B cell (primary cell): ENCODE results near the gene TP53BP1. TPM values are rescaled to one million over a fixed set of nuclear protein-coding genes. Genes with fewer than 3 reads are reported as not detected.

ENCODE experiments used
- ATAC-seq: fragments of 200-7000 bp; cut with Tn5 transposase; one replicate; pipeline ENCODE4 v1.10.0; 2021; ENCODE audit warnings: low read depth, mild to moderate bottlenecking, moderate number of reproducible peaks, moderate library complexity
- CTCF ChIA-PET: fragments of 350-600 bp; sonication (Branson Sonifier 250); formaldehyde crosslinking; loops from one replicate; lab custom pipeline; 2021; ENCODE audit warnings: antibody characterized with exemption, inconsistent platforms; lab: Charles Lee
- POLR2A ChIA-PET: fragments of 350-600 bp; sonication (Branson Sonifier 250); formaldehyde crosslinking; loops from one replicate; lab custom pipeline; 2021; ENCODE audit warnings: antibody characterized with exemption; lab: Charles Lee
- DNase-seq: peaks from one replicate; pipeline ENCODE4 v3.0.0; 2013
- H2AFZ ChIP-seq: 2 replicates; pipeline ENCODE4 v1.6.1; 2012; ENCODE audit warnings: mild to moderate bottlenecking, low read depth, low read length; ENCODE audit not compliant: insufficient read depth, poor library complexity, severe bottlenecking
- H3K27ac ChIP-seq, 2 donors: 1 replicate in 1 of 2; 2 replicates in 1 of 2; pipeline ENCODE4 v1.5.1; 2012 to 2013; ENCODE audit warnings: low read length in 2 of 2, mild to moderate bottlenecking in 2 of 2, moderate library complexity in 1 of 2
- H3K27me3 ChIP-seq, 4 experiments: fragments of 200-600 bp in 1 of 4; sonication (generic) in 1 of 4; replicated peaks in 1 of 4; 1 replicate in 2 of 4; 2 replicates in 2 of 4; pipeline versions ENCODE4 v1.6.1 to v1.7.0; 2013 to 2016; ENCODE audit warnings: low read length in 3 of 4, mild to moderate bottlenecking in 2 of 4, mixed read lengths in 1 of 4, moderate library complexity in 1 of 4; ENCODE audit not compliant: insufficient read depth in 4 of 4, control insufficient read depth in 3 of 4; ENCODE audit errors: control extremely low read depth in 1 of 4
- H3K36me3 ChIP-seq, 2 experiments: replicated peaks in 1 of 2; 1 replicate in 1 of 2; 2 replicates in 1 of 2; pipeline versions ENCODE4 v1.6.1 to v1.7.1; 2013; ENCODE audit warnings: low read length in 1 of 2; ENCODE audit not compliant: insufficient read depth in 2 of 2, control insufficient read depth in 1 of 2; ENCODE audit errors: control extremely low read depth in 1 of 2, extremely low read depth in 1 of 2
- H3K4me1 ChIP-seq, 2 donors: fragments of 200-600 bp in 1 of 2; sonication (generic) in 1 of 2; 1 replicate in 1 of 2; 2 replicates in 1 of 2; pipeline versions ENCODE4 v1.5.1 to v1.6.1; 2013 to 2017; ENCODE audit warnings: low read length in 2 of 2; ENCODE audit not compliant: control insufficient read depth in 2 of 2, insufficient read depth in 2 of 2
- H3K4me2 ChIP-seq: replicated peaks from 2 replicates; pipeline ENCODE3; 2012; ENCODE audit warnings: mild to moderate bottlenecking, low read depth, low read length; ENCODE audit not compliant: poor library complexity, severe bottlenecking
- H3K4me3 ChIP-seq, 5 experiments: fragments of 200-600 bp in 1 of 5; sonication (generic) in 1 of 5; 1 replicate in 3 of 5; 2 replicates in 2 of 5; pipeline versions ENCODE4 v1.5.1 to v1.7.0; 2011 to 2016; ENCODE audit warnings: low read length in 4 of 5, mild to moderate bottlenecking in 4 of 5, low read depth in 2 of 5, control low read depth in 1 of 5, moderate library complexity in 1 of 5; ENCODE audit not compliant: insufficient read depth in 1 of 5; ENCODE audit errors: control extremely low read depth in 1 of 5, extremely low read depth in 1 of 5
- H3K79me2 ChIP-seq: fragments of 200-600 bp; sonication (generic); one replicate; pipeline ENCODE4 v1.6.0; 2016; ENCODE audit warnings: low read length; ENCODE audit not compliant: control insufficient read depth, insufficient read depth
- H3K9ac ChIP-seq: fragments of 200-600 bp; sonication (generic); 2 replicates; pipeline ENCODE4 v1.6.1; 2017; ENCODE audit warnings: mild to moderate bottlenecking, low read length, moderate library complexity
- H3K9me3 ChIP-seq, 3 donors: one replicate each; pipeline versions ENCODE4 v1.6.1 to v1.7.1; 2013; ENCODE audit warnings: low read length in 2 of 3; ENCODE audit not compliant: control insufficient read depth in 2 of 3, insufficient read depth in 1 of 3; ENCODE audit errors: control extremely low read depth in 1 of 3
- H4K20me1 ChIP-seq: 2 replicates; pipeline ENCODE4 v1.6.0; 2012; ENCODE audit warnings: mild to moderate bottlenecking, low read length; ENCODE audit not compliant: insufficient read depth, control insufficient read depth, poor library complexity, severe bottlenecking
- H3K27ac Mint-ChIP-seq: one replicate; pipeline ENCODE4 v1.8.0; 2021; ENCODE audit warnings: mixed read lengths
- H3K27me3 Mint-ChIP-seq: one replicate; pipeline ENCODE4 v1.8.0; 2021; ENCODE audit warnings: mixed read lengths
- H3K4me1 Mint-ChIP-seq: one replicate; pipeline ENCODE4 v1.8.0; 2021; ENCODE audit warnings: mixed read lengths
- H3K4me3 Mint-ChIP-seq: one replicate; pipeline ENCODE4 v1.8.0; 2021; ENCODE audit warnings: mixed read lengths
- H3K9me3 Mint-ChIP-seq: one replicate; pipeline ENCODE4 v1.8.0; 2022; ENCODE audit warnings: mixed read lengths; ENCODE audit not compliant: insufficient read depth
- EZH2 ChIP-seq: IDR thresholded peaks from 2 replicates; pipeline ENCODE4 v1.6.1; 2012; ENCODE audit warnings: borderline replicate concordance, low read depth, mild to moderate bottlenecking, moderate library complexity, low read length; ENCODE audit not compliant: insufficient read depth, poor library complexity, severe bottlenecking
- WGBS: methylation state at CpG from one replicate; pipeline ENCODE4 v1.1.5; 2013; ENCODE audit warnings: missing lambda C conversion rate; ENCODE audit not compliant: insufficient coverage; 5-methylcytosine and 5-hydroxymethylcytosine counted together
- intact Hi-C: fragments of 100-400 bp; cut with micrococcal nuclease; formaldehyde crosslinking; loops from one replicate; pipeline ENCODE4 v1.10.0; 2022
- polyA plus RNA-seq: library from polyadenylated mRNA; depleted of rRNA; stranded (reverse); fragments of >200 nt; gene quantifications from 2 replicates; pipeline ENCODE4 v1.2.3, GENCODE V29; 2012
- total RNA-seq, 2 donors: library from RNA; stranded (reverse); fragments of 120-200 nt in 1 of 2; gene quantifications; 1 replicate in 1 of 2; 2 replicates in 1 of 2; pipeline versions ENCODE4 v1.2.3 to v1.2.4, GENCODE V29; 2013 to 2022
- TF ChIP-seq, protein P1 (sequence below): fragments of 200-600 bp; IDR thresholded peaks from one replicate; pipeline ENCODE4 v1.8.0; 2022; ENCODE audit warnings: antibody characterized with exemption, mild to moderate bottlenecking

TP53BP1 gene
- total and polyA plus RNA-seq, 2 donors (not counting 1 experiment from before 2014, with no cell fraction given), result 13.1 to 70.5 TPM

DNA sequence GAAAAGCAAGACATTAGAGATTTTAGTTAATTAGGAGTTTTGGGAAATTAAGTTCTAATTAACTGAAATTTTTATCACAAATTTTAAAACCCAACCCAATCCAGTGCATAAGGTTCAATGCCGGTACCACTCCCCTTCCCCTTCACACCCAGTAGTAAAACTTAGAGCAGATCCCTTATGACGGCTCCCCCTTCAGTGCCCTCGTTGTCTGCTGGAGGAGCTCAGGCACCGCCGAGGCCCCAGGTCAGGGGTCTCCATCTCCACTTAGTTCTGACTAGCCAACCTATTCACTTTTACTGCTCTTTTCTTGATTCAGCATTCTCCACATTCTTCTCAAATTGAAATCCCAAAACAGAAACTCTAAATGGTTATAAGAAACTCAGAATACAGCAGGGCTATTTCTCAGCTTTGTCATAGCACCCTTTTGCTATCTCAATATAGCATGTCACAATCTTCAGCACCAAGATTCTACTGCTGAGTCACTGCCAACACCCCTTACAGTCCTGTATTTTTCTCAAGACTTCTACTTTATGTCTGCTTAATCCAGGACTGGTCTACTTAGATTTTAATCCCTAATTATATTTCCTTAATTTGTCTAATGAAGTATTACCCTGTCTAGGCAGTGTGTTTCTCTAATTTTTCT, 82.3 kb downstream of the TP53BP1 start:
- H3K27me3 Mint-ChIP-seq, result no peaks in the 10 kb centered on the region
- POLR2A ChIA-PET, result no interaction called here

DNA sequence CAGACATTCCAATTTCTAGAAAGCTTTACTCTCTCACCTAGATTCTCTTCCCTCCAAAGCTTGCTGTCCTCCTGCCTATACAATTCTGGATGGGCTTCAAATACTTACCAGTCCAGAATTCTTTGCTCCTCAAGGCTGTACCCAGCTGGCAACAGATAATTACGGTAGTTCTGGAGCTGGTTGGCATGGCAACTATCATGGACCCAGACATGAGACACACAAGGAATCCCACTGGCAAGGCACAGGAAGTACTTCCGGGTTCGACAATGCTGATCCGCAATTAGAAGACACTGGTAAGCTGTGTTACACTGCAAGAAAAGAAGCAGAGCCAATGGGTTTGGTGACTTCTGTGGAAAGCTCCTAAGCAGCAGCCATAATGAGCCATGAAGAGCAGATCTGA, 84.2 kb downstream of the TP53BP1 start:
- DNase-seq, result no peak
- no peak for TF ChIP-seq EZH2
- TF ChIP-seq, protein P1, sequence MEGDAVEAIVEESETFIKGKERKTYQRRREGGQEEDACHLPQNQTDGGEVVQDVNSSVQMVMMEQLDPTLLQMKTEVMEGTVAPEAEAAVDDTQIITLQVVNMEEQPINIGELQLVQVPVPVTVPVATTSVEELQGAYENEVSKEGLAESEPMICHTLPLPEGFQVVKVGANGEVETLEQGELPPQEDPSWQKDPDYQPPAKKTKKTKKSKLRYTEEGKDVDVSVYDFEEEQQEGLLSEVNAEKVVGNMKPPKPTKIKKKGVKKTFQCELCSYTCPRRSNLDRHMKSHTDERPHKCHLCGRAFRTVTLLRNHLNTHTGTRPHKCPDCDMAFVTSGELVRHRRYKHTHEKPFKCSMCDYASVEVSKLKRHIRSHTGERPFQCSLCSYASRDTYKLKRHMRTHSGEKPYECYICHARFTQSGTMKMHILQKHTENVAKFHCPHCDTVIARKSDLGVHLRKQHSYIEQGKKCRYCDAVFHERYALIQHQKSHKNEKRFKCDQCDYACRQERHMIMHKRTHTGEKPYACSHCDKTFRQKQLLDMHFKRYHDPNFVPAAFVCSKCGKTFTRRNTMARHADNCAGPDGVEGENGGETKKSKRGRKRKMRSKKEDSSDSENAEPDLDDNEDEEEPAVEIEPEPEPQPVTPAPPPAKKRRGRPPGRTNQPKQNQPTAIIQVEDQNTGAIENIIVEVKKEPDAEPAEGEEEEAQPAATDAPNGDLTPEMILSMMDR, result no peak
- no peak overlapping the region for H3K4me3 Mint-ChIP-seq
- Histone ChIP-seq H3K4me2 (no peak overlapping the region), H3K9me3 (no peaks in the 10 kb centered on the region), H3K27me3 (no peaks in the 10 kb centered on the region), H3K4me3 (no peak overlapping the region), H3K79me2 (no peaks in the 10 kb centered on the region), H4K20me1 (no peaks in the 10 kb centered on the region), H3K4me1 (no peaks in the 10 kb centered on the region), H3K27ac (no peak overlapping the region), H3K36me3 (peaks cover 0 to 89% of the 10 kb centered on the region in 2 experiments), H3K9ac (no peak overlapping the region), H2AFZ (no peak overlapping the region)
- ATAC-seq, result no peak
- H3K27me3 Mint-ChIP-seq, result no peaks in the 10 kb centered on the region
- H3K4me1 Mint-ChIP-seq, result no peaks in the 10 kb centered on the region
- H3K27ac Mint-ChIP-seq, result no peak overlapping the region
- POLR2A ChIA-PET, result no interaction called here
- intact Hi-C loops, result no loop called here
- H3K9me3 Mint-ChIP-seq, result no peaks in the 10 kb centered on the region
- 100% methylated on average over 4 of the region's 4 CpGs for WGBS
- CTCF ChIA-PET, result no interaction called here

More for the DNA sequence above, 82.3 kb downstream of the TP53BP1 start:
- Mint-ChIP-seq H3K27ac (no peak overlapping the region), H3K4me3 (no peak overlapping the region), H3K4me1 (no peaks in the 10 kb centered on the region), H3K9me3 (no peaks in the 10 kb centered on the region)
- H4K20me1 ChIP-seq, result no peaks in the 10 kb centered on the region
- no peaks in the 10 kb centered on the region for H3K79me2 ChIP-seq
- no peaks in the 10 kb centered on the region for H3K27me3 ChIP-seq
- H3K27ac ChIP-seq, result no peak overlapping the region
- H2AFZ ChIP-seq, result no peak overlapping the region
- intact Hi-C loops, result no loop called here
- no peak for ATAC-seq
- peaks cover 0 to 84% of the 10 kb centered on the region in 2 experiments for H3K36me3 ChIP-seq
- WGBS, result 96% methylated on average over 5 of the region's 5 CpGs
- no peak overlapping the region for H3K4me2 ChIP-seq
- H3K9ac ChIP-seq, result no peak overlapping the region
- no peak for TF ChIP-seq EZH2
- TF ChIP-seq, protein P1, result no peak
- no peaks in the 10 kb centered on the region for H3K4me1 ChIP-seq
- no peak overlapping the region for H3K4me3 ChIP-seq
- no peaks in the 10 kb centered on the region for H3K9me3 ChIP-seq
- CTCF ChIA-PET, result no interaction called here
- DNase-seq, result no peak
